ENCODE data around the gene IQSEC1. TPM values are rescaled to one million over a fixed set of nuclear protein-coding genes. Genes with fewer than 3 reads are reported as not detected.

IQSEC1 gene
- total and polyA plus RNA-seq, 7 donors: 2.5 to 39.1 (median 23.9) TPM

DNA sequence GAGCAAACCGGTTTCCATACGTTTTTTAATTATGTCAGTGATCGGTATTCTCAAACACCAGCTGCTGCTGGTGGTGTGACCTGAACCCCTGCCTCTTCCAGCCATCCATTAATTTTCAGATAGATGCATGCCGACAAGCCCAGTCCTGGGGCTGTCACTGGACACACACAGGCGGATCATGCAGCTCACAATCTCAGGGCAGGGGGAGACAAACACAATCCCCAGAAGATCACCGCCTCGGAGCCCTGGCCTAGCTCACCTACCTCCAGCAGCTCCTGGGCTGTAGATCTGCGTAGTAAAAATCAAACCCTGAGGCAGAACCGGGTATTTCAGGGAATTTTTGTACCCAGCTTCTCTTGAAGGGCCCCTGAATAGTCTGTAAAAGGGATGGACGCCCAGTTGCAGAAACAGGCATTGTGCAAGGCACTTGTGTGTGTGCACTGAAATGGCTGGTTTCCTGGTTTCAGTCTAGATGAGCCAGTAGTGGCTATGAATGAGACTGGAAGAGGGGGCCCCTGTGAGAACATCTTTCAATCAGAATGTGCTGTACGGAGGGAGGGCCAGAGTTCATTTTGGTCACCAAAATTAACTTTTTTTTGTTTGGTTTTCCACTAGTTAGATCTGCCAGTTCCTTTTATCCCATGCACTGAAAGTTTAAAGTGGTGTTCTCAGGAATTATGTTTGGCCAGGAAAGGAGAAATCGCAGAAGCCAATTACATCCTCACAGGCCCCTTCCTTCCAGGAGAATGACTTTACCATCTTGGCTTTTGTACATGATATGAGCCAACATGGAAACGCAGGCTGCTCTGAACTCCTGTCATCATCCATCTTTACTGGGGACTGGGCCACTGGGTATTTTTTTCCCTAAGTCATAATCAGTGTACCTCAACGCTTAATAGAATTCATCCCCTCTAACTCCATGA lies 176.9 kb downstream of the IQSEC1 start:
- Histone ChIP-seq H3K4me3 (no peak overlapping the region), H3K36me3 (peaks cover 12 to 29% (median 20%) of the 10 kb centered on the region in 4 donors), H3K27me3 (no peaks in the 10 kb centered on the region), H3K9me3 (no peaks in the 10 kb centered on the region), H3K4me1 (peaks cover 0 to 18% (median 10%) of the 10 kb centered on the region in 4 donors), H3K27ac (peak overlapping the region in 2 of 4 donors; percentile 22 to 32)
- WGBS, 2 donors: 64 to 69% methylated on average over 14 of the region's 14 CpGs
- intact Hi-C loops (cut with DNase I): loop anchor here (5.0 kb wide), 1 partner anchor 39 kb away; no protein-coding TSS in a partner anchor
- TF ChIP-seq, protein P1, sequence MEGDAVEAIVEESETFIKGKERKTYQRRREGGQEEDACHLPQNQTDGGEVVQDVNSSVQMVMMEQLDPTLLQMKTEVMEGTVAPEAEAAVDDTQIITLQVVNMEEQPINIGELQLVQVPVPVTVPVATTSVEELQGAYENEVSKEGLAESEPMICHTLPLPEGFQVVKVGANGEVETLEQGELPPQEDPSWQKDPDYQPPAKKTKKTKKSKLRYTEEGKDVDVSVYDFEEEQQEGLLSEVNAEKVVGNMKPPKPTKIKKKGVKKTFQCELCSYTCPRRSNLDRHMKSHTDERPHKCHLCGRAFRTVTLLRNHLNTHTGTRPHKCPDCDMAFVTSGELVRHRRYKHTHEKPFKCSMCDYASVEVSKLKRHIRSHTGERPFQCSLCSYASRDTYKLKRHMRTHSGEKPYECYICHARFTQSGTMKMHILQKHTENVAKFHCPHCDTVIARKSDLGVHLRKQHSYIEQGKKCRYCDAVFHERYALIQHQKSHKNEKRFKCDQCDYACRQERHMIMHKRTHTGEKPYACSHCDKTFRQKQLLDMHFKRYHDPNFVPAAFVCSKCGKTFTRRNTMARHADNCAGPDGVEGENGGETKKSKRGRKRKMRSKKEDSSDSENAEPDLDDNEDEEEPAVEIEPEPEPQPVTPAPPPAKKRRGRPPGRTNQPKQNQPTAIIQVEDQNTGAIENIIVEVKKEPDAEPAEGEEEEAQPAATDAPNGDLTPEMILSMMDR (IDR thresholded peaks at IDR 0.05): no peak
- TF ChIP-seq POLR2AphosphoS5 (IDR thresholded peaks at IDR 0.05) (no peak), POLR2A (IDR thresholded peaks at IDR 0.05) (no peak)
- DNase-seq: no peak

DNA sequence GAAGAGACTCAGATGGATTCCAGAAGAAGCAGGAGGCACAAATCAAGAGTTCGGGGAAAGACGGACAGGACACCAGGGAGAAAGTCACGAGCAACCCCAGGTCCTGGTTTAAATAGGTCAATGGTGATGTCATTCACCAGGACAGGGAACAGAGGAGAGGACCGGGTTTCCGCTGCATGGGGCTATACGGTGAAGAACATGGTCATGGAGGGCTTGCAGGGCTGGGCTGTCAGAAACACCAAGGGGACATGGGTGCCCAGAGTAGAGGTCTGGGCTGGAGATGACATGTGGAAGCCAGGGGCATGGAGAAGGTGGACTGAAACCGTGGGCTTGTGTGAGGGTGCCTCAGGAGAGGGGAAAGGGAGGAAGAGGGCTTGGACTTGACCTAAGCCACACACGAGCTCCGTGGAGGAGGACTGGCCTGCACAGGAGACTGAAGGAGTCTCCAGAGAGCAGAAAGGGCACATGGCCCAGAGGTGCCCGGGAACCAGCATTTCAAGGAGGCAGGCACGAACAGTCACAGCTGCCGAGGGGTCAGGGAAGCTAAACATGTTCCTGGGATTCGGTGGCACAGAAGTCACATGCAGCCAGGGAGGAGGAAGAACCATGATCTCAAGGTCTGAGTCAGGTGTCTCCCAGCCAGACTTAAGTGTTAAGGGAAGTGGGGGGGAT lies 177.7 kb downstream of the IQSEC1 start:
- H3K9me3 ChIP-seq: no peaks in the 10 kb centered on the region
- no peak overlapping the region for H3K4me3 ChIP-seq
- 64 to 75% methylated on average over 13 of the region's 13 CpGs for WGBS, 2 donors
- H3K27ac ChIP-seq: peak overlapping the region in 1 of 4 donors; percentile 22
- no peak for DNase-seq
- peaks cover 0 to 18% (median 10%) of the 10 kb centered on the region in 4 donors for H3K4me1 ChIP-seq
- H3K27me3 ChIP-seq: no peaks in the 10 kb centered on the region
- no peak for TF ChIP-seq EP300 (IDR thresholded peaks at IDR 0.05)
- no peak for TF ChIP-seq POLR2A (IDR thresholded peaks at IDR 0.05)
- TF ChIP-seq POLR2AphosphoS5 (IDR thresholded peaks at IDR 0.05): no peak
- TF ChIP-seq, protein P1 (IDR thresholded peaks at IDR 0.05): no peak
- intact Hi-C loops (cut with DNase I): loop anchor here (5.0 kb wide), 1 partner anchor 38 kb away; no protein-coding TSS in a partner anchor
- peaks cover 5 to 21% (median 12%) of the 10 kb centered on the region in 4 donors for H3K36me3 ChIP-seq

DNA sequence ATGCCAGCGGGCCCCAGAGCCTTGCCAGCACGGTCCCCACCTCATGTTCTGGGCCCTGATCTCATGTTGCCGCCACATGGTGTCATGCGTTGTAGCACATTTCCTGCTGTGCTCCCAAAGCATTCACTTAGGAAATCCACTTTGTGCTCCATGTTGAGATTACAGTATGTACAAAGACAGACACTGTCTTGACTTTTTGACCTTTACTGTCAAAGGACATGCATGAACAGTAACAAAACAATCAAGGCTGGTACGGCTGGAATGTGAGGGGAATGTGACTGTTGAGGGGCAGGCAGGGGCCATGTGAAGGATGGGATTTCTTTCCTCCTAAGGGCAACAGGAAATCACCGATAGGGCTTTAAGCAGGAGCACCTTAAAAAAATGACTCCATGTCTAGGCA lies 178.6 kb downstream of the IQSEC1 start:
- intact Hi-C loops (cut with DNase I): loop anchor here (5.0 kb wide), 3 partner anchors 37 to 103 kb away; no protein-coding TSS in a partner anchor
- H3K27me3 ChIP-seq: no peaks in the 10 kb centered on the region
- peaks cover 0 to 18% (median 10%) of the 10 kb centered on the region in 4 donors for H3K4me1 ChIP-seq
- no peak overlapping the region for H3K27ac ChIP-seq
- no peaks in the 10 kb centered on the region for H3K9me3 ChIP-seq
- TF ChIP-seq POLR2AphosphoS5 (IDR thresholded peaks at IDR 0.05): no peak
- TF ChIP-seq, protein P1 (IDR thresholded peaks at IDR 0.05): no peak
- TF ChIP-seq POLR2A (IDR thresholded peaks at IDR 0.05): no peak
- no peak for TF ChIP-seq EP300 (IDR thresholded peaks at IDR 0.05)
- WGBS, 2 donors: 67 to 74% methylated on average over 6 of the region's 6 CpGs
- DNase-seq: no peak
- peaks cover 0 to 12% (median 8%) of the 10 kb centered on the region in 4 donors for H3K36me3 ChIP-seq
- no peak overlapping the region for H3K4me3 ChIP-seq

DNA sequence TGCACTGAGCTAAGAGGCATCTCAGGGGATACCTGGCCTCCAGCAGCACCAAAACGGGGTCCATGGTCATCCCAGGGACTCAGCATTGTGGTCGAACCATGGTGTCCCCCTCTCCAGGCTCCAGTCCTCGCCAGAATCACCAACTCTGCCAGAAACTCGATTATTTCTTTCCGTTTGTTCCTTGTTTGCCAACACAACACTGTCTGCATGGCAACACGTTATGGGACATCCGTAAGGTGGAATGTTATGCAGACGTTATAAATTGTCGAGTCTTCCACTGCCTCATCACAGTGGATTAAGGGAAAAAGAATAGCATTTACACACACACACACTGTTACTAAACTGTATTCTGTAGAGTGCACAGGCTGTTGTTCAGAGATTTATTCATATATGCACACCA lies 179.4 kb downstream of the IQSEC1 start:
- Histone ChIP-seq H3K36me3 (peaks cover 0 to 4% (median under 1%) of the 10 kb centered on the region in 4 donors), H3K4me1 (peaks cover 0 to 18% (median 10%) of the 10 kb centered on the region in 4 donors), H3K27ac (peak overlapping the region in 1 of 4 donors; percentile 43), H3K9me3 (no peaks in the 10 kb centered on the region), H3K27me3 (no peaks in the 10 kb centered on the region), H3K4me3 (no peak overlapping the region)
- no peak for DNase-seq
- intact Hi-C loops (cut with DNase I): loop anchor here (5.0 kb wide), 2 partner anchors 73 to 103 kb away; no protein-coding TSS in a partner anchor
- no peak for TF ChIP-seq POLR2AphosphoS5 (IDR thresholded peaks at IDR 0.05)
- TF ChIP-seq, protein P1 (IDR thresholded peaks at IDR 0.05): no peak
- no peak for TF ChIP-seq EP300 (IDR thresholded peaks at IDR 0.05)
- TF ChIP-seq POLR2A (IDR thresholded peaks at IDR 0.05): no peak
- 21 to 67% methylated on average over 9 of the region's 9 CpGs for WGBS, 2 donors

Data from sigmoid colon (tissue), 7 donors.